Activated CD4-positive, alpha-beta T cell treated with anti-CD3 and anti-CD28 coated beads, Interleukin-2, amount 50 U/mL, for 16 hours (primary cell): ENCODE data around the gene BCL2L1.
A peak's percentile ranks its signal among the peaks of the same experiment; 100 is the strongest.

ENCODE experiments used
- DNase-seq: peaks from one replicate; pipeline ENCODE4 v3.0.0-alpha.2; 2020

Gene BCL2L1

DNA sequence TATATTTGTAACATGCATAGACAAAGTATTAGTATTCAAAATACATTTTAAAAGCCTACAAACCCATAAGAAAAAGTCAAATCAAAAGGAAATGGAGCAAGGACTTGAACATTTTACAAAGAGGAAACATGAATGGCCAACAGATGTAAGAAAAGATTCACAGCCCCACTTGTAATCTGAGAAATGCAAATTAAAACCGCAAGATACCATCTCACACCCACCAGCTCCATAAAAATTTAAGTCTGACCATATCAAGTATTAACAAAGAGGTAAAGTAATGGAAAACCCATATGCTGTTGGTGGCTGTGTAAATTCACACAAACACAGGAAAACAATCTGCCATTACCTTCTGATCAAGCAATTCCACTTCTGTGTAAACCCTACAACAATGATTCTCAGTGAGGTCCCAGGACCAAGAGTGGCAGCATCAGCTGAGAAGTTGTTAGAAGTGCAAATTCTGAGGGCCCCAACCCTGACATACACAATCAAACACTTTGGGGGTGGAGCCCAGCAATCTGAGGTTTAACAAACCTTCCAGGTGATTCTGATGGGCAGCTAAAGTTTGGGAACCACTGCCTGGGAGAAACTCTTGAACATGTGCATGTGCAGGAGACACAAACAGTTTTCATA, 30.9 kb downstream of the BCL2L1 start:
- DNase-seq: no peak

DNA sequence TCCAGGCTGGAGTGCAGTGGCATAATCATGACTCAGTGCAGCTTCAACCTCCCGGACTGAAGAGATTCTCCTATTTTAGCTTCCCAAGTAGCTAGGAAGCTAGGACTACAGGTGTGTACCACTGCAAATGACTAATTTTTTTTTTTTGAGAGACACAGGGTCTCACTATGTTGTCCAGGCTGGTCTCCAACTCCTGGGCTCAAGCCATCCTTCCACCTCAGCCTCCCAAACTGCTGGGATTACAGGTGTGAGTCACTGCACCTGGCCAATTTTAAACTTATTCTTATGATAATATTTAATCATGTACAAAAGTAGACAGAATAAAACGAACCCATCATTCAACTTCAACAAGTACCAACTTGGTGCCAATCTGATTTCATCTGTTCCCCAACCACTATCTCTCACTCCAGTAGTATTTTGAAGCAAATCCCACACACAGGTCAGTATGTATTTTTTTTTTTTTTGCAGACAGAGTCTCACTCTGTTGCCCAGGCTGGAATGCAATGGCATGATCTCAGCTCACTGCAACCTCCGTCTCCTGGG, 32.5 kb downstream of the BCL2L1 start:
- DNase-seq: no peak

DNA sequence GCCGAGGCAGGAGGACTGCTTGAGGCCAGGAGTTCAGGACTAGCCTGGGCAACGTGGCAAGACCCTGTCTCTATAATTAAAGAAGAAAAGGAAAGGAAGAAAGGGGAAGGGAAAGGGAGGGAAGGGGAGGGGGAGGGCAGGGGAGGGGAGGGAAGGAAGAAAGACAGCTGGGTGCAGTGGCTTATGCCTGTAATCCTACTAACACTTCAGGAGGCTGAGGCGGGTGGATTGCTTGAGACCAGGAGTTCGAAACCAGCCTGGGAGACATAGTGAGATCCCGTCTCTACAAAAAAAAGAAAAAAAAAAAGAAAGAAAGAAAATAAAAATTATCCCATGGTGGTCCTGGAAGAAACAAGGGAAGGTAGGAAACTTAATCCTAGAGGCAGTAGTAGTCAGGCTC, 33.5 kb downstream of the BCL2L1 start:
- no peak for DNase-seq

DNA sequence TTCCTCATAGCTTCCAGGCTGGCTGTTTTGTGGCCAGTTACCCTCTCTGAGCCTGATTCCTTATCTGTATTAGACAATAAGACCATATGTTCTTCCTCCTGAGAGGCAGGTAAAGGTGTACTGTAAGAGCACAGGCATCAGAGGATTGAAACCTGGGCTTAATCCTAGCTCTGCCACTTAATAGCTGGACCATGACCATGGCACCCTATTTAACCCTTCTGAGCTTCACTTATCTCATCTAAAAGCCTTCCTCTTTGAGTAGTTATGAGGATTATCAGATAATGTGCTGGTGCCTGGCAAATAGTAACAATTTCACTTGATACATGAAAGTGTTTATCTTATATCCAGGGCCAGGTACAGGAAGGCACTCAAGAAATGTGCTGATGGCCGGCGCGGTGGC, 34.9 kb downstream of the BCL2L1 start:
- DNase-seq: no peak

DNA sequence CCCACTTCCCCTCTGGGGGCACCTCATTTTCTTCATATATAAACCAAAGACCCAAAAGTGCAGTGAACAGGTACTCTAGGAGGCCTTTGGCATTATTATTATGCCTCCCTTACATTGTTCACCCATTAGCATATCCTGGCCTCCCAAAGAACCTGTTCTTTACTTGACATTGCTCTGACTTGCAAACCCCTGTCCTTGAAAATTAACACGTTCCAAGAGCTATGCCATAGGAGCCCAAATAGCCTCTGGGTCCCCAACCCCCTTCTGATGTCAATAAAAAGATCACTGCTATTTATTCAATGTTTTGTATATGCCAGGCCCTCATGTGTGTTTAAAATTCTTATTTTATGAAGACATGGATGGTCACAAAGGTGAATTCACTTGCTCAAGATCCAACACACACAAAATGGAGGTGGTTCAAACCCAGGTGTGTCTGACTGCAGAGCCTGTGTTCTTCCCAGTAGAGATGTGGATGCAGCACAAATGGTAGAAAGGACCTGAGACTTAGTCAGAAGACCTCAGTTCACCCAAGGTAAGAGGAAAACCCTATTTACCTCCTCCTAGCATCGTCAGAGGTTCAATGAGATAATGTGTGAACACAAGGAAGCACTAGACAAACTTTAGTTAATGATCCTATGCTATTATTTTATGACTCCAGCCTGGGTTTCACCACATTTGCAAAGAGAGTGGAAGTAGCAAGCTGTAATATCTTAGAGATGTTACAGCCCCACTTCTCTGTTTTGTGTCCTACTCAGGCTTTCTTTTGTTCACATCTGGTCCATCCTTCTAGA, 36.6 kb downstream of the BCL2L1 start:
- DNase-seq: no peak

DNA sequence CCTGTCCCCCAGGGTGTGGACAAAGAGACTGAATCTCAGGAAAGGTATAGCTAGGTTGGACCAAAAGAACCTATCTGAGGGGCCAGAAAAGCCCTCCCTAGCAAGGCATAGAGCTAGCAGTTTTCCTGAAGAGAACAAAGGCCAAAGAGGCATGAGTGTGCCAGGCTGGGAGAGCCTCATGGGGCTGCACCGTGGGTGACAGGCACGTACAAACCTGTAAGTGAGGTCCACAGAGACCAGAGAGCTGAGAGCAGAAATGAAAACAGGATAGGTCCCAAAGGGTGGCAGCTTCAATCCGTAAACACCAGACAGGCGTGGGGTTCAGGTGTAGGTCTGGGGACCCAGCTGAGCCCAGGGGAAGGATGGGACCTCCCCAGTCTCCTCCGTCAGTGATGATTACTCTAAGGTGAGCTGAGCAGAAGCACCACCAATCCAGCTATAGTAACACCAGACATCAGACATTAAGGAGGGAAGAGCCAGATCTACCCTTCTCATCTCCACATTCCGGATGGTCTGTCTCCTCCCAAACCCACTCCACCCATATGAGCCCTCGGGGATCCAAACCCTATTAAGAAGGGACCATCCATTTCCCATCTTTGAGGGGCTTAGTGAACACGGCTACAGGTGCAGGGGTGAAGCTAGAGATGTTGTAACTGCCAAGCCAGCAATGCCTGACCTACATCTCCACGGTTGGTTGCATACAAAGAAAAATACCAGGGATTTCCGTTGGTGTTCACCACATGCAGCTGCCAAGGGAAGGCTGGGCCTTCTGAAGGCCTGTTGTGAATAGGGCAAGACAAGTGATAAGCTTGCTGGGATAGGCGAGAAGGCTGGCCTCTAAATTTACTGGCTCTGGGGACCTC, 38.3 kb downstream of the BCL2L1 start:
- no peak for DNase-seq

DNA sequence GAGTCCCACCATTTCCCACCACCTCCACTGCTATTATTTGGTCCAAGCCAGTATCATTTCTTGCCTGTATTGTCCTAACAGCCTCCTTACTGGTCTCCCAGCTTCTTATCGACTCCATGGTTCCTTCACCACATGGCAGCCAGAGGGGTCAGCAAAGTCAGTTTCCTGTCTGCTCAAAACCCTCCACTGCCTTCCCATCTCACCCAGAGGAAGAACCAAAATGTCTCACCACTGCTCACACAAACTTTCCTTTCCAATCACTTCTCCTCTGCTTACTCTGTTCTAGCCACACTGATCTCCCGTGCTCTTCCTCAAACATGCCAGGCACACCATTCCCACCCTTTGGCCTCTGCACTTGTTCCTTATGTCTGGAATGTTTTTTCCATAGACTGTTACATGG, 39.7 kb downstream of the BCL2L1 start:
- DNase-seq: no peak

DNA sequence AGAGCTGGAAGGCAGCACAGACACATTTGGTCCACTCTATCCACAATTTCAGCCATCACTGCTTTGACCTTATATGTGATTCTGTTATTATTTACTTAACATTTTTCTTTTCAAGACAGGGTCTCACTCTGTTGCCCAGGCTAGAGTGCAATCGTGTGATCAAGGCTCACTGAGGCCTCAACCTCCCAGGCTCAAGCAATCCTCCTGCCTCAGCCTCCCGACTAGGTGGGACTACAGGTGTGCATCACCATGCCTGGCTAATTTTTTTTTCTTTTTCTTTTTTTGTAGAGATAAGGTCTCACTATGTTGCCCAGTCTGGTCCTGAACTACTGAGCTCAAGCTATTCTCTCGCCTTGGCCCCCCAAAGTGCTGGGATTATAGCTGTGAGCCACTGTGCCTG, 40.3 kb downstream of the BCL2L1 start:
- no peak for DNase-seq

DNA sequence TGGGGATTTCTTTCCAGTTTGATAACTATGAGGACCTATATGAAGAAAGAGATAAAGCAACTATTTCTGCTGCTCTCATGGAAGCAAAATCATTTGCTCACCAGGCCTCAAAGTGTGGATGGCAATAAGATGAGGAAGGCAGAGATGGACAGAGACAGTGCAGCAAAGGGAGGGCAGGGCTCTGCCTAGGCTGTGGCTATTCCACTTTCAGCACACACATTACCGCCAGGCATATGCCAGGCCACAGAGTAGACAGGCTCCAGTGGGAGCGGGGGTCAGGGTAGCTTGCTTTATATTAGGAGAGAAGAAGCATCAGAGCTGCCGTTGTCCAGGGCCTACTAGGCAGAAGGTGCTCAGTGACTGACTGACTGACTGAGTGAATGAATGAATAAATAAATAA, 40.9 kb downstream of the BCL2L1 start:
- no peak for DNase-seq

DNA sequence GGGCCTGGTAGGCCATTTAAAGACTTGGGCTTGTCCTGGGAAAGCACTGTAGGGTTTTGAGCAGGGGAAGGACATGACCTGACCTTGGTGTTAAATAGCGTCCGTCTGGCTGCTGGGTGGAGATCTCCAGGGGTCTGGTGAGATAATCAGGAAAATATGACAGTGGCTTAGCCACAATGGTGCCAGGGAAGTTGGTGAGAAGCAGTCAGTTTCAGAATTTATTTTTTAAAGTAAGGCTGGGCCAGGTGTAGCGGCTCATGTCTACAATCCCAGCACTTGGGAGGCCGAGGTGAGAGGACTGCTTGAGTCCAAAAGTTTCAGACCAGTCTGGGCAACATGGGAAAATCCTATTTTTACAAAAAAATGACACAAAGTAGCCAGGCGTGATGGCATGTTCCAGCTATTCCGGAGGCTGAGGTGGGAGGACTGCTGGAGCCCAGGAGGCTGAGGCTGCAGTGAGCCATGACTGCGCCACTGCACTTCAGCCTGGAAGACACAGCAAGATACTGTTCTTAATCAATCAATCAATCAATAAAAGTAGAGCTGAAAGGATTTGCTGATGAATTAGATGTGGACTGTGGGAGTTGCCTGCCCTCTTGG, 41.4 kb downstream of the BCL2L1 start:
- no peak for DNase-seq

DNA sequence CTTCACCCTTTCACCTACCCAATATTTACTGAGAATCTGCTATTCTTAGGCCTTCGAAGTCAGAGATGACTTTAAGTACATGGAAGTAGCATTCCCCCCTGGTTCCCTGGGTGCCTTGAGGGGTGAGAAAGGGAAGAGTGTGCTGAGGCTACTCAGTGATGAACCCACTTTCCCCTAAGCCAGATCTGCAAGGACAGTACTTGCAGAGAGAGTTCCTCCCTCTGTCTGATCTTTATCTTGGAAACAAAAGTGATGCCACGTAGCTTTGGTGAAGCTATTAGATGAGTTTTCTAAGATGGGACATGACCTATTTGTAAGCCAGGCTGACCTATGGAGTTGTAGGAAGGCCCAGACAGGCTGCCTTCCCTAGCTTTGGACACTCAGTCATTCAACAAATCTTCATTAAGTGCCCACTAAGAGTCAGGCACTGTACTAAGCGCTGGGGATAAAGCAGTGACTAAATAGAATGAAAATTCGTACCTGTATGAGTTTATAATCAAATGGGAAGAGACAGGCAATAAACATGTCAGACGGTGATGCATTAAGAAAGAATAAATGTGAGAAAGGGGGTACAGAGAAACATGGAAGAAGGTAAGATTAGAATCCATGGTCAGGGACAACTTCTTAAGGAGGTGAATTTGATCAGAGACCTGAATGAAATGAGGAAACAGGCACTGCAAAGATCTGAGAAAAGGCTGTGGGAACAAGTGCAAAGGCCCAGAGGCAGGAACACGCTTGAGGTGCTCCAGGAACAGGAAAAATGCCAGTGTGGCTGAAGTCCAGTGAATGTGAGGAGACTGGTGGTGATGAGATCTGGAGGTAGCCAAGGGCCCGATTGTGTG, 42.2 kb downstream of the BCL2L1 start:
- DNase-seq: no peak

DNA sequence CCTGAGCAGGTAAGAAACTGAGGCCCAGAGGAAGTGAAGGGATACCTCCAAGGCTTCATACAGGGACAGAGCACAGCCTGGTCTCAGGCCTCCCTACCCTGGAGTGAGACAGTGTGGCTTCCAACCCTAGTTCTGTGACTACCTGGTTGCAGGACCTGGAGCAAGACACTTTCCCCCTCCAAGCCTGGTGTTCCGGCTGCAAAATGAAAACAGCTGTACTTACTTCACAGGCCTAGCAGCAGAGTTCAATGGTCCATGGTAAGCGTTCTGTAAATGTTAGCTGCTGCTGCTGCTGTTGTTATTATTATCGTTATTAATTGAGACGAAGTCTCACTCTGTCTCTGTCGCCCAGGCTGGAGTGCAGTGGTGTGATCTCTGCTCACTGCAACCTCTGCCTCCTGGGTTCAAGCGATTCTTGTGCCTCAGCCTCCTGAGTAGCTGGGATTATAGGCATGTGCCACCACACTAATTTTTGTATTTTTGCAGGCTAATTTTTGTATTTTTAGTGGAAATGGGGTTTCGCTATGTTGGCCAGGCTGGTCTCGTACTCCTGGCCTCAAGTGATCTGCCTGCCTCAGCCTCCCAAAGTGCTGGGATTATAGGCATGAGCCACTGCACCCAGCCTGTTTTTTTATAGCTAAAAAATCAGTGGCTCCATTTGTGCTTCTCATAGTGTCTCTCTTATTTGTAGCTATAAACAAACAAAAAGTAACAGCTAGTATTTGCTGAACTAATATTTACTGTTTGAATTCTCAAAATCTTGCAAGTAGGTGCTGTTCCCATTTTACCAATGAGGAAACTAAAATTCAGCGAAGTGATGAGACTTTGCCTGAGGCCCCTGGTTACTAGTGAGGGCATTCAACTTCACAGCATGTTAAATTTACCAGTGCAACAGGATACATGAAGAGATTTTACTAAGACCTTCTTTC, 43.0 kb downstream of the BCL2L1 start:
- no peak for DNase-seq

DNA sequence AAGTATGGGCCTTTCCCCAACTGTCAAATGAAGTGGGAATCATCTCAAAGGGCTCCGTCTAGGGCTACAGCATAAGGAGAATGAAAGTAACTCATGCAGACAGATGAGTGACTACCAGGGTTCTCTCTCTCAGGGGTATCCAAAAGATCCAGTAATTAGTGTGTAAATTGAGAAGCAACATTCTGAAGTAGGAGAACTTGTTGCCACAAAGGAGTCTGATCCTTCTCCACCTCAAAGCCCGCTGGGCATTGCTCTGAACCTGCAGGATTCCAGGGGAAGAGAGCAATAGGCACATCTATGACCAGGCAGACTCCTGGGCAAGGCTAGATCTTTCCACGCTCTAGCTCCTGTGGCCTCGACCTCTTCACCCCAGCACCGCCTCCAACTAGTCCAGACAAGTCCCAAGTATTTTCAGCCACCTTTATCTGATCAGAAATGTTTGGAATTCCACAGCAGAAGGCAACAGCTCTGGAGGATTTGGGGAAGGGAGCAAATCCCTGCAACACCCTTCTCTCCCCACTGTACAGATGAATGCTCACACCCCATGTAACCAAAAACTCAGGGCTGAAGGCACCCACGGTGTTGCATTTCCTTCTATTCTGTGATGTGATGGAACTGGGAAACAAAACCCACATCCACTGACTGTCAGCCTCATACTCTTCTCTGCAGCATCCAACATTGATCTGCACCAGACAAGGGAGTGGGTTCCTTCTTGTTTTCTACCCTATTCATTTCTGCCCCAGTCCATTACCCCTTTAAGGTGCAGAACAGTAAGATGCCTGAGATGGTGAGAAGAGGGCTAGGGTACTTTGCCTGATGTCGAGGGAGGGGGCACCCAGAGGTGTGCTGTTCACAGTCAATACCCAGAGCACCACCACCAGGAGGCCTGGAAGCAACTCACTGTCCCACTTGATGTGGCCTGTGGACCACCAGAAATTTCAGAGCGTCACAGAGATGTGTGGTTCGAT, 44.0 kb downstream of the BCL2L1 start:
- no peak for DNase-seq

DNA sequence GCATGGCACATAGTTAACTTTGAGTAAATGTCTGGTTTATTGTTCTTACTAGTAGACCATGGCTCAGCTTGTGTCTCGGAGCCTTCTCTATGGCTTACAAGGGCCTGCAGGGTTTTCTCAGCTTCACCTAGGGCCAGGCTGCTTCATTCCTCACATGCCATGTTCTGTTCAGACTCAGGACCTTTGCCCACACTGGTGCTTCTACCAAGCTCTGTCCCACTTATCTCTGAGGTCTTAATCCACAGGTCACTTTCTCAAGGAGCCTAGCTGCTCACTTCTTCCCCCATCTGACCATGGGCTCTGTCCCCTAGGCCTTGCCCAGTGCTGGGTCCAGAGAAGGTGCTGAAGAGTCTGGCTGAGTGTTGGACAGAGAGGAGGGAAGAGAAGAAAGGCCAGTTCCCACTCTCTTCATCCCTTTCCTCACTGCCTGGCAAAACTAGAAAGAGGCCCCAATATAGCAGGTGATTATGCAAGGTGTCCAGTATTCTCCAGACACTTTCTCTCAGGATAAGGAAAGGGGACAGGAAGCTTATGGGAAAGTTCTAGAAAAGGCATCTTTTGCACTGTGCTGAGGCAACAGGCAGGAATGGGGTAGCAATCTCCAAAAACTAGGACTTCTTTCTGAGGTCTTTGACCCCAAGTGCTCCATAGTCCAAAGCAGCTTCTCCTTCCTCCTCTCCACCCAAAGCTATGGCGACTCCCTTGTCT, 45.0 kb downstream of the BCL2L1 start:
- no peak for DNase-seq

DNA sequence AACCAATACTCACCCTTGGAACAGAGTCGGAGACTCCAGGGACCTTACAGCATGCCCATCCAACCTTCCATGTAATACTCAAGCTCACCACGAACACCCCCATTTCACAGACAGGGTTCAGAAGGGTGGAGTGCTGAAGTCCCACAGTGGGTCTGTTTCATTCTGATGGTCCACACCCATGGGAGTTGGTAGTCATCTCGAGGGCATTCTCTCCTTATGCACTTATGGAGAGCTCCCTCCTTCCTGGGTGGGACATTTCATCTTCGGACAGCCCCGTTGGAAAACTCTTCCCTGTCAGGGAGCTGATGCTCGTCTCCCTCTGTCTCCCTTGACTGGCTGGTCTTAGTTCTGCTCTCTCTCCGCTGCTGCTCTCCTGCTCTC, 46.1 kb downstream of the BCL2L1 start:
- no peak for DNase-seq

DNA sequence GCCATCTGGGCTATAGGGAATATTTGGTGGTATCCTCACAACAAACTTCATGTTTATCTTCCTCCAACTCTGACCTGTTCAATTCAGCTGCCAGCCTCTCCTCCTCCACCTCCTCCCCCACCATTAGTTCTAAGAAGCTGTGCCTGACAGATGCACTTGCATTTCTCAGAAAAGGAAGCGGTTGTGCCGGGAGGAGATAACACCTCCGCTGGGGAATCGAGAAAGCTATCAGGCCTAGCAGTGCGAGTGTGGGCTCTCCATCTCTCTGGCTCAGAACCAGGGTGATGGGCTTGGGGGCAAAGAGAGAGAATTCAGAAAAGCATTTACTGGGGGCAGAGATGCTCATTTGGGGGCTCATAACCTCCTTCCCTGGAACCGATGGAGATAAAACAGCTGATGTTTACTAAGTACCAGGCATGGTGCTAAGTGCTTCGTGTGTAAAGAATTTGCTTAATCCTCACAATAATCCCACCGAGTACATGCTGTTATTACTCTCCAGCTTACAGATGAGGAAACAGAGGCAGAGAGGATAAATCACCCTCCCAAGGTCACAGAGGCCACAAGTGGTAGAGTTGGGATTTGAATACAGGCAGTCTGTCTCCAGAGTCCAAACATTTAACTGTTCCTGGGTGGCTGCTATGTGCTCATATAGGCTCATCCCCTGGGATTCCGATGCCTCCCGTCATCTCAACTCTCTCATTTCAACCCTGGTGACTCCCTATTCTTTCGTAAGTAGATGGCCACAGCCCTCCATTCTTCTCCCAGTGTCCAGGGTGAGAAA, 46.6 kb downstream of the BCL2L1 start:
- peak; percentile 93 for DNase-seq

DNA sequence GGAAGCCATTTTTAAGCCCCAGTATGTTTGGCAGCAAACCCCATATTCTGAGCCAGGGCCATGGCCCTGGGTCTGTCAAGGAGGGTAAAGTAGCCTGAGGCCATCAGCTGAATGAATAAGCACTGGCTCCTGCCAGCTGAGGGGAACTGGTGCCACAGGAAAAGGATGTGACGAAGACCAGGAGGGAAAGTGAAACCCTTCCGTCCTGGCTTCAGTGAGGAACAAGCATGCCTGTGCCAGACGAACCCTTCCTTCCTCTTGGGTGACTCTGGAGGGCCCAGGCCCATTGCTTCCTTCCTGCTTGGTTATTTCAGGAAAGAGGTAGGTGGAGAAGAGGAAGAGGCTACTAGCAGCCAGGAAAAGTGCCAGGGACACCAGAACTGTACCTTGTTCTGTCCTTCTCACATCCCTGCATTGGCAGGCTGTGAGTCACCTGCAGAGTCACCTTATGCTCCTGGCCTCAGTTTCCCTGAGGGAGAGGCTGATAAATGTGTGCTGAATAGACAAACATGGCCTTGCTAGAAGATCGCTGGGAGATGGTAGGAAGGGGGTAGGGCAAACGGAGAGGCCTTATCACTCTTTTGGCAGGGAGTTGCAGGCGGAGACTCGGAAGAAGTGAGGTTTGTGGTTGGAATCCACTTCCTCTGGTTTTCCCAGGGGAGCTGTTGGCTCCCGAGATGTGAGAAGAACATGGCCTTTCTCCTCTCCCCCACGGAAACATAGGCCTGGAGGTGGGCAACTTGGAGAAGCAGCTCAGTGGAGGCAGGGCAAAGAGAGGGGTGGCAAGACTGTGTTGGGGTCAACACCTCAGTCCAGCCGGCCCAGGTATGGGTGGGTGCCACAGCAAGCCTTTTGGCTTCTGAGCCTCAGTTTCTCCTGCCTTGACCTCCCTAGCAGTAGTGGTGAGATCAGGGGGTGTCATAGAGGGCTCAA, 47.5 kb downstream of the BCL2L1 start:
- DNase-seq: peak; percentile 92
